HG02642 (cell line): ENCODE data around the gene BCCIP.

Experiments used
- ATAC-seq: cut with Tn5 transposase; IDR thresholded peaks from one replicate; pipeline ENCODE4 v1.9.1; 2021; ENCODE audit warnings: mild to moderate bottlenecking; ENCODE audit not compliant: unreplicated experiment, poor library complexity

Gene BCCIP

GRCh38 chr10:125822878-125823662 is at the start of gene BCCIP, which contains the start of gene UROS:
Gene BCCIP (plus strand): TSS chr10:125823546. CDS start chr10:125823558, 12 bp downstream.
Gene UROS (minus strand): TSS chr10:125823258. CDS start chr10:125816499, 6,759 bp downstream.
- peak; percentile 83 for ATAC-seq

- ATAC-seq, result no peak
Observed at GRCh38 chr10:125773687-125774543, 49.4 kb upstream of the BCCIP start.

- no peak for ATAC-seq
Observed at GRCh38 chr10:125774581-125775191, 48.7 kb upstream of the BCCIP start.

DNA sequence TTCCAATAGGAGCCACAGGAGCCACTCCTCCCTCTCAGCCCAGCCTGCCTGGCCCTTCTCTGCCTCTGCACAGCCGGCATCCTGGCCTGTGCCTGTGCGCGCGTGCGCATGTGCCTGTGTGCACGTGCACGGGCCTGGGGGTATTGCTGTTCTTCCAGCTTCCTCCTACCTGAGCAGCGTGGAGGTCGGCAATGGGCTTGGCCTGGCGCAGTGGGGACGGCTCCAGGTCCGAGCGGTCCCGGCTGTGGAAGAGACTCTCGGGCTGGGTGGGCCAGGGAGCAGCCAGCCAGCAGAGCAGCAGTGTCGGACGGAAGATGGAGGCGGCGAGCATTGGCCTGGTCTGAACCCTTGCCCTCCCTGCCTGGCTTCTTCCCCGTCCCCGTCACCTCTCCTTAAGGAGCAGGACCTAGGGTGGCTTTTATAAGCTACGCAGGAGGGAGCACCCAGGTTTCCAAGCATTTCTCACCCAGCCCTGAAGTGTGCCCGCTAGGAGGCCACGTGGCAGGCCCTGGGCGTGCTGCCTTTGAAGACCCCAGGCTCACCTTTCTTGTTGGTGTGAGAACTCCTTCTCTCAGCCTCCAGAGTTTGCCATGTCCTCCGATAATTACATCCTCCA is 47.7 kb upstream of the BCCIP start, which contains the start of gene MMP21:
TSS of gene MMP21 (minus strand) at position 331 of the 616 bp plus-strand sequence. CDS start at position 331, 0 bp downstream.
- ATAC-seq, result no peak

DNA sequence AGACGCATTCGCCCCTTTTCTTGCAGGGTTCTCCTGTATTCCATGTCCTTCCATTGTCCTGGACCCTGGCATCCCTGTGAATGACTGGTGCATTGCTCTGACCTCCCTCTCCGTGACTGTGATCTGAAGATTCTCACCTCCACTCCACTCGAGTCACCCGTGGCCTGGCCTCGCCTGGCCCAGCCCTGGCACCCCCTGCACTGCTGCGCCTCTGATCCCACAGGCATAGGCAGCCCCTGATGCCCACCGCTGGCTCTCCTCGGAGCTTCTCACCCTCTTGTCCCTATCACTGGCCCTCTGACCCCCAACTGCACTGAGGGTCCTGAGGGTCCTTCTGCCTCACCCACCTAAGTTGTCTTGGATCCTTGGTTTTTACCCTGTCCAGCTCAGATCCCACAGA is 45.5 kb upstream of the BCCIP start:
- ATAC-seq, result no peak

DNA sequence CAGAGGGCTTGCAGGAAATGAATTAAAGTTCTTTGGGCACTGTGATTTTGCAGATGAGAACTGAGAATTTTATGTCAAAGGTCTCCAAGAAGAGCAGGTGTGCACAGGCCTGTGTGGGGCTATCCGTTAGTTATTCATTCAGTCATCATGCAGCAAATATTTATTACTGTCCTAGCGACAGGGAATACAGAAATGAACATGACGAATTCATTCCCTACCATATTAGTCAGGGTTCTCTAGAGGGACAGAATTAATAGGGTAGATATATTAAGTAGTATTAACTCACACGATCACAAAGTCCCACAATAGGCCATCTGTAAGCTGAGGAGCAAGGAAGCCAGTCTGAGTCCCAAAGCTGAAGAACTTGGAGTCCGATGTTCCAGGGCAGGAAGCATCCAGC is 44.8 kb upstream of the BCCIP start:
- no peak for ATAC-seq

DNA sequence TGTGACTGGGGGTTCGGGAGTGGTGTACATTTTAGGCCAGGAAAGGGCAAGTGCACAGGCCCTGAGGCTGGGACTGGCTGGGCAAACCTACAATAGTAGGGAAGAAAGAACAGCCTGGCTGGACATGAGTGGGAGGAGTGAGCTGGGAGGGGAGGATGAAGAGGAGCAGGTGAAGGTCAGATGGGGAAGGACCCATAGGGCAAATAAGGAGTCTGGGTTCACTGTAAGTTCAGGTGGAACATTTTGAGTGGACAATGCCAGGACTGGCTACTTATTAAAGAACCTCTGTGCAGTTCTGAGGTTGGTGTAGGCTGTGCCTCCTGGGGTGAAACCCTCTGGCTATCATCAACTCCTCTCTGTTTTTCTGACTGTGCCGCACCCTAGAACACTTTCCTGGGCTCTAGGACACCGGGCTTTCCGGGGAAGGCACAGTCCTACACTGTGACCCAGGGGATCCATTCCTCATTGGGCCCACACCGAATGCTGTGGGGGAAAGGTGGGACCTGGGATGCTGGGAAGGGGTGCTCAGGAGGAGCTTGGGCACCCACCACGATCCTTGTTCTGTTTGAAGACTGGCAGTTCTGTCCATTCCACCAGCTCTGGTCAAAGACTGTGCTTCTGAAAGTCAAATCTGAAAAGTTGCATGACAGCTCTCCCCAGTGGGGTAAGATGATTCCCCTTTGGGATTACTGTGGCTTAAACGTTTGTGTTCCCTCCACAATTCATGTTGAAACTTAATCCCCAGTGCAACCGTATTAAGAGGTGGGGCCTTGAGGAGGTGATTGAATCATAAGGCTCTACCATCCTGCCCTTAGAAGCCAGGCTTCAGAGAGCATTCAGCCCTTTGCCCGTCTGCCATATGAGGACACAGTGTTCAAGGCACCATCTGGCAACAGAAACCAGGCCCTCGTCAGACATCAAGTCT is 43.7 kb upstream of the BCCIP start:
- ATAC-seq, result no peak

DNA sequence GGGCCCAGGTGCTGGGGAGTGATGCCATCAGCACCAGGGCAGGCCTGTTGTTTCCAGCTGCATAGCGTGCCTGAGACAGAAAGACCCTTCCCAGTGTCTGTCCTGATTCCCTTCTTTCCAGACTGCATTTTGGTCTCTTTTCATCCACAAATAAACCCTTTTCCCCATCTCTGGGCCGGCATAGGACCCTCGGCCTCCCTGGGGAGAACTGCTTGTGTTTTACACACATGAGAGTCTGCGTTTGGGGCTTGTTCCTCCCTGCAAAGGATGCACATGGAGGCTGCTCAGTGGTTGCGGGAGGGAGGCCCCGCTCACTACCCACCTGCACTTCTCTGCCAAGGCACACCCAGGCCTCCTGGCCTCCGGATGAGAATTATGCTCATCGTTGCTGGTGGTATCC is 42.0 kb upstream of the BCCIP start:
- ATAC-seq, result no peak

- ATAC-seq, result no peak
Observed at GRCh38 chr10:125782054-125782453, 41.3 kb upstream of the BCCIP start.

DNA sequence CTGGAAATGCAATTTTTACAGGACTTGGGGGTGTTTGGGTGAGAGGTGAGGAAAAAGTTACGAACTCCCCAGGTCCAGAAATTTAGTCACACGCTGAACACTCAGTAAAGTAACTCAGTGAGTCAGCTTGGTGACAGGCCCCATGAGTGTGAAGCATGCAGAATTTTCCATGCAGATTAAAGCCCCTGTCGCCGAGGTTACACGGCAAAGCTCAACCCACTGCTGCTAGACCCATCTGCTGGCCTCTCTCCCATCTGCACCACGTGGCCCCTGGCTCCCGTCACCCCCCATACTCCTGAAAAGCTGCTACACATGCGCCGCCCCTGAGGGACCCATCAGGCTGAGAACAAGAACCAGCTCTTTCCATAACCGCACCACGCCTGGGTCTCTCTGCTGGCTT is 40.7 kb upstream of the BCCIP start:
- no peak for ATAC-seq

- no peak for ATAC-seq
Observed at GRCh38 chr10:125783408-125783807, 39.9 kb upstream of the BCCIP start.

DNA sequence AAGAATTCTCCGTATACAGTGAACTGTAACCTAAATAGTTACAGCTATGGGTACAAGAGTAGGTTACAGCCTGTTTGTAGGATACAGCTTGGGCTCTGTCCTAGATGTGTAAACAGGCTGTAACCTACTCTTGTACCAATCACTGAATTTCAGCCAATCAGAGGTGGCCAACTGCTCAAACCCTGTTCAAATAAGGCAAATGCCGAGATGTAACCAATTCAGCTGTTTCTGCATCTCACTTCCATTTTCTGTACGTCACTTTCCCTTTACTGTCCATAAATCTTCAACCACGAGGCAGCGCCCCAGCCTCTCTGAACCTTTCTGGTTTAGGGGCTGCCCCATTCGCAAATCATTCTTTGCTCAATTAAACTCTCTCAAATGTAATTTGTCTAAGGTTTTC is 39.4 kb upstream of the BCCIP start:
- peak; percentile 86 for ATAC-seq

GRCh38 chr10:125785791-125786190 is 37.6 kb upstream of the BCCIP start:
- no peak for ATAC-seq

DNA sequence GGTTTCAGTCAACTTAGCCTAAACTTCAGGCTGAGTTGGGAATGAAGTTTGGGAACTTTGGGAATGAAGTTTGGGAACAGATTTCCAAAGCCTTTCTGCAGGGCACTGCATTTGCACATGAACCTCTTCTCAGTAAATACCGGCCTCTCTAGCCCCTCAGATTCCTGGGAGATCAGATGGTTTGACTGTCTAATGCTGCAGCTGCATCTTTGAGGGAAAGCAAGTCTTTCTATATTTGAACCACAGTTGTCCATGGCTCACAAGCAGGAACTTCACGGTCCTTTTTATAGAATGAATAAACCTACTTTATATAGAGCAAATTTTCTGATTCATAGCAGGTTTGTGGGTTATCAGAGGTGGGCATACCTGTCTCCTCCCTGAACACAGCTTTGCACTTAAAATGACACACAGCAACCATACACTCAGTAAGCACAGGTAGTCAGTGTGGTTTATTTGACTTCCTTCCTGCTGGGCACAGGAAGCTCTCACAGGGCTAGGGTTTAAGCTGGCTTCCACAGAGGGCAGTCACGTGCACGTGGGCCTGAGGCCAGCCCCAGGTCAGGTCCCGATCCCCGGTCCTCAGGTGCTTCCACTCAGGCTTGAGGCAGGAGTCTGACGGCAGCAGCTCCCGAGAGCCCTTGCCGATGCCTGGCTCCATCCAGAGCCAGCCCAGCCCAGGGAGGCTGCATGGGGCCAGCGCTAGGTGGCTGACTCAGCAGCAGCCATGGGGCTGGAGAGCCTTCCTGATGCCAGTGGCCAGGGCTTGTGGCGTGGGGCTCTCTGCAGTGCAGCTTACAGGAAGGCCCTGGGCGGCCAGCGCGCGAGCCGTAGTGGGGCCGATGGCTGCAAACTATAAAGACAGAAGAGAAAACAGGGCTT is 35.0 kb upstream of the BCCIP start:
- ATAC-seq, result no peak

- no peak for ATAC-seq
Observed at GRCh38 chr10:125792342-125793300, 30.7 kb upstream of the BCCIP start.

- no peak for ATAC-seq
Observed at GRCh38 chr10:125795128-125795527, 28.2 kb upstream of the BCCIP start.

GRCh38 chr10:125795637-125796190 is 27.6 kb upstream of the BCCIP start:
- ATAC-seq, result no peak
